ENCODE results near the gene MT1M. TPM values are rescaled to one million over a fixed set of nuclear protein-coding genes. Genes with fewer than 3 reads are reported as not detected.
"Not testable (repeated sequence)": the region's sequence is repeated elsewhere in the genome, so short reads cannot be mapped to it uniquely, and the experiment has no call there.

MT1M gene
- total and polyA plus RNA-seq, 2 experiments from 2014 or later, result 8.2 to 15.2 TPM

- Histone ChIP-seq H3K27ac (no peak within 1 kb of the TSS), H3K4me3 (peak within 1 kb of the TSS; percentile 52), H4K20me1 (ENCODE audit: insufficient read depth) (no peaks in the 10 kb centered on the region), H3K4me1 (ENCODE audit: insufficient read depth) (no peaks in the 10 kb centered on the region), H3K9me2 (ENCODE audit: insufficient read depth) (no peaks in the 10 kb centered on the region), H3K4me2 (ENCODE audit: unreplicated experiment) (peak within 1 kb of the TSS; percentile 59), H3K9ac (no peak within 1 kb of the TSS), H3K27me3 (replicated peaks; ENCODE audit: insufficient read depth) (peaks cover 14% of the 10 kb centered on the region; the same call in 1 of the 2 replicates), H3K36me3 (ENCODE audit: low read depth) (no peaks in the 10 kb centered on the region), H3K79me2 (ENCODE audit: insufficient read depth) (no peaks in the 10 kb centered on the region), H3K9me3 (ENCODE audit: low read depth) (no peaks in the 10 kb centered on the region), H2AFZ (peak within 1 kb of the TSS; percentile 61), H3F3A (ENCODE audit: insufficient read depth) (no peaks in the 10 kb centered on the region)
- WGBS, 2 experiments (ENCODE audit: low coverage in 1 of 2, low lambda C conversion rate in 2 of 2, missing lambda C conversion rate in 2 of 2), result 7 to 9% methylated on average over 24 to 40 of the region's 46 CpGs
- TF ChIP-seq EZH2 (IDR thresholded peaks at IDR 0.05; ENCODE audit: insufficient read depth, poor library complexity, severe bottlenecking), result no peak
- TF ChIP-seq EZH2phosphoT487 (IDR thresholded peaks at IDR 0.05; ENCODE audit: insufficient read depth, low read depth), result no peak
- DNase-seq, result peak; percentile 64
- in situ Hi-C loops (cut with MboI), result no loop called here
Measured at GRCh38 chr16:56657555-56658326, 25.3 kb downstream of the MT1M start, which contains the start of gene MT1F. MT1F (plus strand) TSS chr16:56657959; CDS start chr16:56658059, 100 bp downstream.

- no peaks in the 10 kb centered on the region for H3F3A ChIP-seq (ENCODE audit: insufficient read depth)
- H3K4me2 ChIP-seq (ENCODE audit: unreplicated experiment), result peak overlapping the region; percentile 59
- H3K79me2 ChIP-seq (ENCODE audit: insufficient read depth), result no peaks in the 10 kb centered on the region
- H2AFZ ChIP-seq, result peak overlapping the region; percentile 61
- H3K27ac ChIP-seq, result no peak overlapping the region
- no peaks in the 10 kb centered on the region for H3K4me1 ChIP-seq (ENCODE audit: insufficient read depth)
- H3K36me3 ChIP-seq (ENCODE audit: low read depth), result no peaks in the 10 kb centered on the region
- H4K20me1 ChIP-seq (ENCODE audit: insufficient read depth), result no peaks in the 10 kb centered on the region
- H3K27me3 ChIP-seq (replicated peaks; ENCODE audit: insufficient read depth), result peaks cover 14% of the 10 kb centered on the region; the same call in 1 of the 2 replicates
- DNase-seq, result no peak
- H3K9me3 ChIP-seq (ENCODE audit: low read depth), result no peaks in the 10 kb centered on the region
- 42 to 43% methylated on average over 10 of the region's 10 CpGs for WGBS, 2 experiments (ENCODE audit: low coverage in 1 of 2, low lambda C conversion rate in 2 of 2, missing lambda C conversion rate in 2 of 2)
- H3K4me3 ChIP-seq, result peak overlapping the region; percentile 52
- no peak overlapping the region for H3K9ac ChIP-seq
- TF ChIP-seq EZH2phosphoT487 (IDR thresholded peaks at IDR 0.05; ENCODE audit: insufficient read depth, low read depth) (no peak), EZH2 (IDR thresholded peaks at IDR 0.05; ENCODE audit: insufficient read depth, poor library complexity, severe bottlenecking) (no peak)
- in situ Hi-C loops (cut with MboI), result no loop called here
- no peaks in the 10 kb centered on the region for H3K9me2 ChIP-seq (ENCODE audit: insufficient read depth)
Measured at GRCh38 chr16:56658327-56658875, 25.9 kb downstream of the MT1M start.

- Histone ChIP-seq H3K36me3 (ENCODE audit: low read depth) (no peaks in the 10 kb centered on the region), H3K4me2 (ENCODE audit: unreplicated experiment) (no peak overlapping the region), H3K4me1 (ENCODE audit: insufficient read depth) (no peaks in the 10 kb centered on the region), H3K27ac (no peak overlapping the region), H4K20me1 (ENCODE audit: insufficient read depth) (no peaks in the 10 kb centered on the region), H3K79me2 (ENCODE audit: insufficient read depth) (no peaks in the 10 kb centered on the region), H3K9ac (no peak overlapping the region), H3K27me3 (replicated peaks; ENCODE audit: insufficient read depth) (peaks cover 20% of the 10 kb centered on the region), H3K4me3 (no peak overlapping the region), H2AFZ (no peak overlapping the region), H3K9me3 (ENCODE audit: low read depth) (no peaks in the 10 kb centered on the region), H3K9me2 (ENCODE audit: insufficient read depth) (no peaks in the 10 kb centered on the region), H3F3A (ENCODE audit: insufficient read depth) (no peaks in the 10 kb centered on the region)
- DNase-seq, result no peak
- WGBS, 2 experiments (ENCODE audit: low coverage in 1 of 2, low lambda C conversion rate in 2 of 2, missing lambda C conversion rate in 2 of 2), result 35 to 40% methylated on average over 29 to 48 of the region's 48 CpGs
- TF ChIP-seq EZH2 (IDR thresholded peaks at IDR 0.05; ENCODE audit: insufficient read depth, poor library complexity, severe bottlenecking) (no peak), EZH2phosphoT487 (IDR thresholded peaks at IDR 0.05; ENCODE audit: insufficient read depth, low read depth) (no peak)
- in situ Hi-C loops (cut with MboI), result no loop called here
Measured at GRCh38 chr16:56662357-56663354, 30.2 kb downstream of the MT1M start.

- no peaks in the 10 kb centered on the region for H3K4me1 ChIP-seq (ENCODE audit: insufficient read depth)
- H3K4me3 ChIP-seq, result no peak overlapping the region
- no peak for DNase-seq
- no peaks in the 10 kb centered on the region for H3K36me3 ChIP-seq (ENCODE audit: low read depth)
- no peak overlapping the region for H3K4me2 ChIP-seq (ENCODE audit: unreplicated experiment)
- no peaks in the 10 kb centered on the region for H3K9me3 ChIP-seq (ENCODE audit: low read depth)
- no peaks in the 10 kb centered on the region for H3K79me2 ChIP-seq (ENCODE audit: insufficient read depth)
- no peak for TF ChIP-seq EZH2phosphoT487 (IDR thresholded peaks at IDR 0.05; ENCODE audit: insufficient read depth, low read depth)
- no peak for TF ChIP-seq EZH2 (IDR thresholded peaks at IDR 0.05; ENCODE audit: insufficient read depth, poor library complexity, severe bottlenecking)
- H3K9ac ChIP-seq, result no peak overlapping the region
- 86 to 89% methylated on average over 1 of the region's 1 CpG for WGBS, 2 experiments (ENCODE audit: low coverage in 1 of 2, low lambda C conversion rate in 2 of 2, missing lambda C conversion rate in 2 of 2)
- no peak overlapping the region for H3K27ac ChIP-seq
- H3K9me2 ChIP-seq (ENCODE audit: insufficient read depth), result no peaks in the 10 kb centered on the region
- no peak overlapping the region for H2AFZ ChIP-seq
- H4K20me1 ChIP-seq (ENCODE audit: insufficient read depth), result no peaks in the 10 kb centered on the region
- in situ Hi-C loops (cut with MboI), result no loop called here
- H3K27me3 ChIP-seq (replicated peaks; ENCODE audit: insufficient read depth), result peaks cover 32% of the 10 kb centered on the region
- no peaks in the 10 kb centered on the region for H3F3A ChIP-seq (ENCODE audit: insufficient read depth)
Measured at GRCh38 chr16:56664506-56664905, 32.0 kb downstream of the MT1M start.

GRCh38 chr16:56665286-56666261 lies 33.1 kb downstream of the MT1M start:
- H3K27ac ChIP-seq; DNase-seq; H3K4me2 ChIP-seq (ENCODE audit: unreplicated experiment); H3K4me3 ChIP-seq; H3K9me2 ChIP-seq (ENCODE audit: insufficient read depth); in situ Hi-C loops (cut with MboI); H3K79me2 ChIP-seq (ENCODE audit: insufficient read depth); H3K36me3 ChIP-seq (ENCODE audit: low read depth); H2AFZ ChIP-seq; H3F3A ChIP-seq (ENCODE audit: insufficient read depth); H4K20me1 ChIP-seq (ENCODE audit: insufficient read depth); H3K9me3 ChIP-seq (ENCODE audit: low read depth); H3K4me1 ChIP-seq (ENCODE audit: insufficient read depth); H3K9ac ChIP-seq: not testable (repeated sequence)
- H3K27me3 ChIP-seq (replicated peaks; ENCODE audit: insufficient read depth), result peaks cover 30% of the 10 kb centered on the region
- WGBS, 2 experiments (ENCODE audit: low coverage in 1 of 2, low lambda C conversion rate in 2 of 2, missing lambda C conversion rate in 2 of 2), result 59 to 65% methylated on average over 8 of the region's 8 CpGs
